A673 (cell line): Measurements from ENCODE around the gene RAD21L1. TPM values are rescaled to one million over a fixed set of nuclear protein-coding genes. Genes with fewer than 3 reads are reported as not detected.

ENCODE experiments used
- BruUV-seq: library from RNA; stranded (reverse); fragments of 400-500 nt; replicated peaks from 2 replicates; lab custom pipeline; 2021; lab: Mats Ljungman, UMichigan
- CTCF ChIA-PET: fragments of 300-600 bp; sonication (Branson Sonifier 250); formaldehyde crosslinking; loops from one replicate; lab custom pipeline; 2022; ENCODE audit warnings: antibody characterized with exemption; lab: Charles Lee
- POLR2A ChIA-PET: fragments of 300-600 bp; sonication (Branson Sonifier 250); formaldehyde crosslinking; loops from one replicate; lab custom pipeline; 2022; ENCODE audit warnings: antibody characterized with exemption; ENCODE audit not compliant: low non-redundant PET; lab: Charles Lee
- DNase-seq: peaks from one replicate; pipeline ENCODE4 v3.0.0-alpha.2; 2015; ENCODE audit warnings: low spot score
- H3K27ac ChIP-seq: fragments of 200-600 bp; sonication (generic); 2 replicates; pipeline ENCODE4 v1.5.1; 2016; ENCODE audit warnings: mixed run types, low read depth, mild to moderate bottlenecking, mixed read lengths, antibody characterized with exemption, low read length; ENCODE audit not compliant: poor library complexity, severe bottlenecking
- H3K27me3 ChIP-seq: fragments of 200-600 bp; sonication (generic); replicated peaks from 2 replicates; pipeline ENCODE4 v1.6.1; 2017; ENCODE audit warnings: mixed run types, low read depth, mild to moderate bottlenecking, mixed read lengths, antibody characterized with exemption, low read length; ENCODE audit not compliant: insufficient read depth, poor library complexity
- H3K36me3 ChIP-seq: fragments of 200-600 bp; sonication (generic); 2 replicates; pipeline ENCODE4 v1.6.1; 2016; ENCODE audit warnings: mixed run types, mild to moderate bottlenecking, mixed read lengths, antibody characterized with exemption, low read length; ENCODE audit not compliant: insufficient read depth, poor library complexity, severe bottlenecking
- H3K4me1 ChIP-seq: fragments of 200-600 bp; sonication (generic); 2 replicates; pipeline ENCODE4 v1.6.1; 2017; ENCODE audit warnings: mixed run types, mild to moderate bottlenecking, mixed read lengths, antibody characterized with exemption, low read length; ENCODE audit not compliant: insufficient read depth, poor library complexity, severe bottlenecking
- H3K4me3 ChIP-seq: fragments of 200-600 bp; sonication (generic); 2 replicates; pipeline ENCODE4 v1.5.1; 2016; ENCODE audit warnings: low read depth, mixed run types, mild to moderate bottlenecking, mixed read lengths, low read length; ENCODE audit not compliant: poor library complexity, severe bottlenecking
- H3K9me3 ChIP-seq: fragments of 200-600 bp; sonication (generic); 2 replicates; pipeline ENCODE4 v1.6.1; 2016; ENCODE audit warnings: mixed run types, low read depth, mild to moderate bottlenecking, mixed read lengths, antibody characterized with exemption, low read length; ENCODE audit not compliant: poor library complexity, severe bottlenecking
- CTCF ChIP-seq: fragments of 300-800, 200-600 bp; sonication (generic); conservative IDR thresholded peaks from 2 replicates; pipeline ENCODE4 v1.5.1; 2017; ENCODE audit warnings: low read depth, mild to moderate bottlenecking, antibody characterized with exemption, low read length, moderate library complexity, mixed read lengths
- EZH2 ChIP-seq: fragments of 200-600 bp; sonication (generic); IDR thresholded peaks from 2 replicates; pipeline ENCODE4 v1.6.1; 2017; ENCODE audit warnings: borderline replicate concordance, low read depth, mild to moderate bottlenecking, mixed read lengths, antibody characterized with exemption, low read length; ENCODE audit not compliant: poor library complexity, severe bottlenecking
- intact Hi-C: fragments of 100-400 bp; cut with micrococcal nuclease; formaldehyde crosslinking; loops from one replicate; pipeline ENCODE4 v1.10.0; 2022; ENCODE audit not compliant: unreplicated experiment
- total RNA-seq: library from RNA; stranded (reverse); gene quantifications from 2 replicates; pipeline ENCODE4 v1.2.3, GENCODE V29; 2021

Gene RAD21L1
- total RNA-seq, 1 experiment from 2014 or later: not detected

- BruUV-seq: no TSS peak
- TF ChIP-seq CTCF (no peak), EZH2 (no peak)
- CTCF ChIA-PET: no interaction called here
- POLR2A ChIA-PET: no interaction called here
- intact Hi-C loops: no loop called here
- Histone ChIP-seq H3K9me3 (no peaks in the 10 kb centered on the region), H3K36me3 (no peaks in the 10 kb centered on the region), H3K4me1 (no peaks in the 10 kb centered on the region), H3K27me3 (no peaks in the 10 kb centered on the region), H3K4me3 (no peak overlapping the region), H3K27ac (no peak overlapping the region)
- DNase-seq: no peak
Observed at GRCh38 chr20:1286267-1287024, 60.6 kb downstream of the RAD21L1 start.

- Histone ChIP-seq H3K4me3 (no peak overlapping the region), H3K27ac (no peak overlapping the region), H3K9me3 (no peaks in the 10 kb centered on the region), H3K36me3 (no peaks in the 10 kb centered on the region), H3K4me1 (no peaks in the 10 kb centered on the region), H3K27me3 (no peaks in the 10 kb centered on the region)
- no peak for TF ChIP-seq CTCF
- no peak for TF ChIP-seq EZH2
- ChIA-PET POLR2A (no interaction called here), CTCF (no interaction called here)
- DNase-seq: no peak
- intact Hi-C loops: no loop called here
- BruUV-seq: no TSS peak
Observed at GRCh38 chr20:1287306-1287705, 61.5 kb downstream of the RAD21L1 start.

- no peak for TF ChIP-seq EZH2
- no peak for TF ChIP-seq CTCF
- Histone ChIP-seq H3K4me1 (no peaks in the 10 kb centered on the region), H3K36me3 (no peaks in the 10 kb centered on the region), H3K9me3 (no peaks in the 10 kb centered on the region), H3K27me3 (no peaks in the 10 kb centered on the region), H3K4me3 (no peak overlapping the region), H3K27ac (no peak overlapping the region)
- ChIA-PET CTCF (no interaction called here), POLR2A (no interaction called here)
- intact Hi-C loops: no loop called here
- no peak for DNase-seq
- BruUV-seq: no TSS peak
Observed at GRCh38 chr20:1287787-1288569, 62.1 kb downstream of the RAD21L1 start.
